ENCODE data around the gene SLC8A1. TPM values are rescaled to one million over a fixed set of nuclear protein-coding genes. Genes with fewer than 3 reads are reported as not detected.

Gene SLC8A1
- total and polyA plus RNA-seq, 9 donors: 1.3 to 19.7 (median 7.7) TPM

DNA sequence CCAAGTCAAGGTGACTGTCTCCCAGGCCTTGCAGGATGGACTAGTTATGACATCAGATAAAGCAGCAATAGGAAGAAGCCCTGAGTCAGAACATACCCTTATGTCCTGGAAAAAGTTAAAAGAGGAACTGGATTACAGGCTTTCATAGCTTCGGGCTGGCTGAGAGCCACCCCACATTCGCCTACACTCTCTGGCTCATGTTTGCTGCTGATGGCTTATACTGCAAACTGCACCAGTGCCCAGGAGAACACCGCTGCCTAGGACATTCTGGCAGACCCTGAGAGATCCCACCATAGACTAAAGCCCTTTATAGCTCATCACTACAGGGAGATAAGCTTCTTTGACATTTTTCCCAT lies 20.3 kb downstream of the SLC8A1 start:
- 36 to 54% (median 43%) methylated on average over 3 of the region's 3 CpGs for WGBS, 3 donors
- H3K27ac ChIP-seq: no peak overlapping the region
- intact Hi-C loops (cut with DNase I): no loop called here
- H3K36me3 ChIP-seq: no peaks in the 10 kb centered on the region
- no peaks in the 10 kb centered on the region for H3K9me3 ChIP-seq
- no peak overlapping the region for H3K4me3 ChIP-seq
- no peaks in the 10 kb centered on the region for H3K4me1 ChIP-seq (ENCODE audit: insufficient read depth)
- no peaks in the 10 kb centered on the region for H3K27me3 ChIP-seq
- no peak for DNase-seq
- no peak for TF ChIP-seq EP300 (IDR thresholded peaks at IDR 0.05)
- no peak for TF ChIP-seq POLR2A (IDR thresholded peaks at IDR 0.05)
- TF ChIP-seq, protein P1, sequence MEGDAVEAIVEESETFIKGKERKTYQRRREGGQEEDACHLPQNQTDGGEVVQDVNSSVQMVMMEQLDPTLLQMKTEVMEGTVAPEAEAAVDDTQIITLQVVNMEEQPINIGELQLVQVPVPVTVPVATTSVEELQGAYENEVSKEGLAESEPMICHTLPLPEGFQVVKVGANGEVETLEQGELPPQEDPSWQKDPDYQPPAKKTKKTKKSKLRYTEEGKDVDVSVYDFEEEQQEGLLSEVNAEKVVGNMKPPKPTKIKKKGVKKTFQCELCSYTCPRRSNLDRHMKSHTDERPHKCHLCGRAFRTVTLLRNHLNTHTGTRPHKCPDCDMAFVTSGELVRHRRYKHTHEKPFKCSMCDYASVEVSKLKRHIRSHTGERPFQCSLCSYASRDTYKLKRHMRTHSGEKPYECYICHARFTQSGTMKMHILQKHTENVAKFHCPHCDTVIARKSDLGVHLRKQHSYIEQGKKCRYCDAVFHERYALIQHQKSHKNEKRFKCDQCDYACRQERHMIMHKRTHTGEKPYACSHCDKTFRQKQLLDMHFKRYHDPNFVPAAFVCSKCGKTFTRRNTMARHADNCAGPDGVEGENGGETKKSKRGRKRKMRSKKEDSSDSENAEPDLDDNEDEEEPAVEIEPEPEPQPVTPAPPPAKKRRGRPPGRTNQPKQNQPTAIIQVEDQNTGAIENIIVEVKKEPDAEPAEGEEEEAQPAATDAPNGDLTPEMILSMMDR (IDR thresholded peaks at IDR 0.05): no peak

- TF ChIP-seq, protein P1 (IDR thresholded peaks at IDR 0.05): no peak
- TF ChIP-seq POLR2A (IDR thresholded peaks at IDR 0.05): no peak
- no peak for TF ChIP-seq EP300 (IDR thresholded peaks at IDR 0.05)
- no peaks in the 10 kb centered on the region for H3K9me3 ChIP-seq
- no peak overlapping the region for H3K4me3 ChIP-seq
- no peak overlapping the region for H3K27ac ChIP-seq
- WGBS, 3 donors: 90 to 93% (median 92%) methylated on average over 7 of the region's 7 CpGs
- H3K4me1 ChIP-seq (ENCODE audit: insufficient read depth): no peaks in the 10 kb centered on the region
- no peak for DNase-seq
- intact Hi-C loops (cut with DNase I): no loop called here
- no peaks in the 10 kb centered on the region for H3K36me3 ChIP-seq
- H3K27me3 ChIP-seq: no peaks in the 10 kb centered on the region
Observed at GRCh38 chr2:40430776-40431599, 20.9 kb downstream of the SLC8A1 start.

- TF ChIP-seq POLR2A (IDR thresholded peaks at IDR 0.05) (no peak), EP300 (IDR thresholded peaks at IDR 0.05) (no peak)
- TF ChIP-seq, protein P1 (IDR thresholded peaks at IDR 0.05): no peak
- H3K27ac ChIP-seq: no peak overlapping the region
- H3K9me3 ChIP-seq: no peaks in the 10 kb centered on the region
- no peaks in the 10 kb centered on the region for H3K27me3 ChIP-seq
- intact Hi-C loops (cut with DNase I): no loop called here
- WGBS, 3 donors: 82 to 90% (median 89%) methylated on average over 6 of the region's 6 CpGs
- H3K36me3 ChIP-seq: no peaks in the 10 kb centered on the region
- DNase-seq: no peak
- no peak overlapping the region for H3K4me3 ChIP-seq
- no peaks in the 10 kb centered on the region for H3K4me1 ChIP-seq (ENCODE audit: insufficient read depth)
Observed at GRCh38 chr2:40428439-40428838, 23.5 kb downstream of the SLC8A1 start.

- no peak for DNase-seq
- Histone ChIP-seq H3K36me3 (no peaks in the 10 kb centered on the region), H3K4me1 (ENCODE audit: insufficient read depth) (peaks cover 2% of the 10 kb centered on the region), H3K4me3 (no peak overlapping the region), H3K27ac (no peak overlapping the region), H3K27me3 (no peaks in the 10 kb centered on the region), H3K9me3 (no peaks in the 10 kb centered on the region)
- intact Hi-C loops (cut with DNase I): no loop called here
- TF ChIP-seq, protein P1 (IDR thresholded peaks at IDR 0.05): no peak
- TF ChIP-seq POLR2A (IDR thresholded peaks at IDR 0.05): no peak
- no peak for TF ChIP-seq EP300 (IDR thresholded peaks at IDR 0.05)
- WGBS, 3 donors: 82 to 88% (median 83%) methylated on average over 5 of the region's 5 CpGs
Observed at GRCh38 chr2:40421631-40422297, 30.1 kb downstream of the SLC8A1 start.
